WTC11 (cell line): Measurements from ENCODE around the gene GLYAT. TPM values are rescaled to one million over a fixed set of nuclear protein-coding genes. Genes with fewer than 3 reads are reported as not detected.

Source experiments
- ATAC-seq: fragments of 200-7000 bp; cut with Tn5 transposase; 2 replicates; pipeline ENCODE4 v1.10.0; 2021; ENCODE audit warnings: mild to moderate bottlenecking, moderate library complexity
- CTCF ChIA-PET: fragments of 300-600 bp; sonication (Branson Sonifier 250); formaldehyde crosslinking; loops from one replicate; lab custom pipeline; 2021; ENCODE audit warnings: antibody characterized with exemption; lab: Charles Lee
- POLR2A ChIA-PET: fragments of 350-600 bp; sonication (Branson Sonifier 250); formaldehyde crosslinking; loops from one replicate; lab custom pipeline; 2021; ENCODE audit warnings: antibody characterized with exemption; lab: Charles Lee
- DNase-seq: peaks from one replicate; pipeline ENCODE4 v3.0.0; 2021; ENCODE audit warnings: low spot score
- H3K27ac Mint-ChIP-seq: 2 replicates; pipeline ENCODE4 v1.8.0; 2021; ENCODE audit warnings: mixed read lengths
- H3K27me3 Mint-ChIP-seq: 2 replicates; pipeline ENCODE4 v1.8.0; 2021; ENCODE audit warnings: low read depth, mild to moderate bottlenecking, moderate library complexity, mixed read lengths
- H3K36me3 Mint-ChIP-seq: 2 replicates; pipeline ENCODE4 v1.8.0; 2021; ENCODE audit warnings: mixed read lengths
- H3K4me1 Mint-ChIP-seq: 2 replicates; pipeline ENCODE4 v1.8.0; 2022; ENCODE audit warnings: mixed read lengths
- H3K4me3 Mint-ChIP-seq: 2 replicates; pipeline ENCODE4 v1.8.0; 2021; ENCODE audit warnings: mild to moderate bottlenecking, moderate library complexity, mixed read lengths
- H3K9me3 Mint-ChIP-seq: 2 replicates; pipeline ENCODE4 v1.8.0; 2021; ENCODE audit warnings: mixed read lengths
- ATF3 ChIP-seq: sonication (generic); formaldehyde crosslinking; conservative IDR thresholded peaks from 2 replicates; pipeline ENCODE4 v1.8.1; 2022; ENCODE audit warnings: mild to moderate bottlenecking, missing genetic modification reagents
- IRF1 ChIP-seq: sonication (generic); formaldehyde crosslinking; IDR thresholded peaks from 2 replicates; pipeline ENCODE4 v1.8.0; 2023; ENCODE audit warnings: missing genetic modification reagents
- MYBL2 ChIP-seq: sonication (generic); formaldehyde crosslinking; IDR thresholded peaks from 2 replicates; pipeline ENCODE4 v1.8.1; 2023; ENCODE audit warnings: mild to moderate bottlenecking, moderate library complexity, missing genetic modification reagents
- NFATC4 ChIP-seq: fragments of 250-450 bp; sonication (Bioruptor Pico); IDR thresholded peaks from 2 replicates; pipeline ENCODE4 v1.9.0; 2021; ENCODE audit warnings: mild to moderate bottlenecking
- NFYB ChIP-seq: sonication (generic); formaldehyde crosslinking; conservative IDR thresholded peaks from 2 replicates; pipeline ENCODE4 v1.8.0; 2022; ENCODE audit warnings: low read depth, missing genetic modification reagents
- PRDM15 ChIP-seq: sonication (generic); formaldehyde crosslinking; IDR thresholded peaks from 2 replicates; pipeline ENCODE4 v1.8.0; 2022; ENCODE audit warnings: missing genetic modification reagents
- PREB ChIP-seq: sonication (generic); formaldehyde crosslinking; IDR thresholded peaks from 2 replicates; pipeline ENCODE4 v1.8.1; 2022; ENCODE audit warnings: mild to moderate bottlenecking, missing genetic modification reagents, moderate library complexity, borderline replicate concordance
- SMAD4 ChIP-seq: sonication (generic); formaldehyde crosslinking; IDR thresholded peaks from 2 replicates; pipeline ENCODE4 v1.8.0; 2022; ENCODE audit warnings: mild to moderate bottlenecking, missing genetic modification reagents
- USF2 ChIP-seq: sonication (generic); formaldehyde crosslinking; IDR thresholded peaks from 2 replicates; pipeline ENCODE4 v1.8.1; 2023; ENCODE audit warnings: mild to moderate bottlenecking, missing genetic modification reagents, moderate library complexity
- ZBTB21 ChIP-seq: sonication (generic); formaldehyde crosslinking; IDR thresholded peaks from 2 replicates; pipeline ENCODE4 v1.8.1; 2023; ENCODE audit warnings: mild to moderate bottlenecking, missing genetic modification reagents, borderline replicate concordance
- ZNF219 ChIP-seq: sonication (generic); formaldehyde crosslinking; IDR thresholded peaks from 2 replicates; pipeline ENCODE4 v1.8.0; 2023; ENCODE audit warnings: missing genetic modification reagents, mild to moderate bottlenecking, borderline replicate concordance
- ZNF532 ChIP-seq: fragments of 250-450 bp; sonication (Bioruptor Pico); IDR thresholded peaks from 2 replicates; pipeline ENCODE4 v1.9.0; 2021; ENCODE audit warnings: mild to moderate bottlenecking, borderline replicate concordance
- ZSCAN18 ChIP-seq: fragments of 250-450 bp; sonication (Bioruptor Pico); IDR thresholded peaks from 2 replicates; pipeline ENCODE4 v2.1.2; 2022; ENCODE audit warnings: mild to moderate bottlenecking, moderate library complexity
- total RNA-seq: library from RNA; stranded (reverse); gene quantifications from 3 replicates; pipeline ENCODE4 v1.2.3, GENCODE V29; 2021

Gene GLYAT
- total RNA-seq, 1 experiment from 2014 or later, result not detected

GRCh38 chr11:58691675-58692074 lies 40.1 kb downstream of the GLYAT start:
- H3K27me3 Mint-ChIP-seq, result peaks cover 9% of the 10 kb centered on the region
- DNase-seq (no peak), ATAC-seq (no peak)
- ChIA-PET CTCF (no interaction called here), POLR2A (no interaction called here)
- TF ChIP-seq NFATC4 (no peak), NFYB (no peak), IRF1 (CRISPR knock-in tag) (no peak), PRDM15 (CRISPR knock-in tag) (no peak), PREB (CRISPR knock-in tag) (no peak), ZNF219 (CRISPR knock-in tag) (no peak), ZSCAN18 (no peak), ATF3 (CRISPR knock-in tag) (no peak), SMAD4 (CRISPR knock-in tag) (no peak), ZNF532 (no peak), MYBL2 (CRISPR knock-in tag) (no peak), USF2 (CRISPR knock-in tag) (no peak), ZBTB21 (CRISPR knock-in tag) (no peak)
- H3K9me3 Mint-ChIP-seq, result peaks cover 35% of the 10 kb centered on the region
- no peaks in the 10 kb centered on the region for H3K36me3 Mint-ChIP-seq
- no peak overlapping the region for H3K4me3 Mint-ChIP-seq
- no peak overlapping the region for H3K27ac Mint-ChIP-seq
- H3K4me1 Mint-ChIP-seq, result no peaks in the 10 kb centered on the region
